GM21381 (cell line): Measurements from ENCODE around the gene MAP2K7.
"Not testable (repeated sequence)": the region's sequence is repeated elsewhere in the genome, so short reads cannot be mapped to it uniquely, and the experiment has no call there.

Experiments used
- ATAC-seq: cut with Tn5 transposase; IDR thresholded peaks from one replicate; pipeline ENCODE4 v1.9.1; 2021; ENCODE audit warnings: mild to moderate bottlenecking, moderate library complexity; ENCODE audit not compliant: unreplicated experiment

The MAP2K7 gene

DNA sequence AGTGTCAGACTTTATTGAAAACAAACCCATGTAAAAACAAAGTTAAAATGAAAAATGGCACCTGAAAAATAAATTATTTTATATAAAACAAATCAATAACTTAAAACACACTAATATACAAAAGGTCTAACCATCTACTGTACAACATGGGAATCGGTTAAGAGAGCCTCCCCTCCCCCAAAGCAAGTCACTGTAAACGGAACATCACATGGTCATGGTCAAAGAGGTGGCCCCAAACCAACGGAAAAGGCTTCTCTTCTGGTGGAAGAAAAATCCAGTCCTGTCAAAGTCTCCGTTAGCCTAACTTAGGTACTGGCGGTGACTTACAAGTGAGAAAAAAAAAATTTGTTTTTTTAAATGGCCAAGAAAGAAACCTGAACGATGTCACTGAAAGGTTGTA lies 55.5 kb downstream of the MAP2K7 start:
- no peak for ATAC-seq

DNA sequence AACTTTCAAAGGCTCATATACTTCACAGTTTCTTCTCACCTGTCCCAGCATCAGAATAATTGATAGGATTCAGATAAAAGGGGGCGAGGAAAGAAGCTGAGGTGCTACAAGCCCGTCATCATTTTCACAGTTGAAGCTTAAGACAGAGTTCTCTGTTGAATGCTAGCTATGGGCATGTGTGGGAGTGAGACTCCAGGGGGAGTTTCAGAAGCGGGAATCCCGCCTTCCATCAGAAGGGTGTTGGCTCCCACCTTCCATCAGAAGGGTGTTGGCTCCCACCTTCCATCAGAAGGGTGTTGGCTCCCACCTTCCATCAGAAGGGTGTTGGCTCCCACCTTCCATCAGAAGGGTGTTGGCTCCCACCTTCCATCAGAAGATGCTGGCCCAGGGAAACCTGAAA lies 57.4 kb downstream of the MAP2K7 start:
- not testable (repeated sequence) for ATAC-seq

DNA sequence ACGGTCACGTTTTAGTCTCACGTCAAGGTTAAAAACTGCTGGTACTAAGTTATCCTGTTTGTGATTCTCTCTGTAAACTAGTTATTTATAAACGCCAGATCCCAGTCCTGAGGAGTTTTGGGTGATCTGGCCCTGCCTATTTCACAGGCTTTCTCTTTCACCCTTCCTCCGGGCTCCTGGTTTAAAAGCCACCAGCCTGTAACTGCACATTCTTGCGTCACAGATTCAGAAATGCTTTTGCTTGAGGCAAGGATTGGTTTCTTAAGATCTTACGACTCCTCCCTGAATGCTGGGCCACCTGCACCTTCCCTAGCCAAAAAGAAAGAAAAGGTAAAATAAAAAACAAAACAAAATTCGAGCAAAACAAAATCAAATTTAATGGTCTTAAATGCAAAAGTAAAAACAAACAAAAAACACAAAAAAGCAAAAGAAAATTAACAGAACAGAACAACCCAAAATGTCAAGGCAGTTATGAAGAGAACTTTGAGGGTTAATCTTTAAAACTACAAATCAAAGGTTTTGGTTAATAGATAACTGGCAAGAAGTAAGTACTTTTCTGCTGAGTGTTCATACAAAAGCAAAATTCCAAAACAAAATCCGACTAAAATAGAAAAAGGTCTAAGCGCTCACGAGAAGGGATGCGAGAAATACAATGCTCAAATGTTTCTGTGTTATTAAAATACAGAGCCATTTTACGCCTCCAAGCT lies 58.4 kb downstream of the MAP2K7 start:
- no peak for ATAC-seq

DNA sequence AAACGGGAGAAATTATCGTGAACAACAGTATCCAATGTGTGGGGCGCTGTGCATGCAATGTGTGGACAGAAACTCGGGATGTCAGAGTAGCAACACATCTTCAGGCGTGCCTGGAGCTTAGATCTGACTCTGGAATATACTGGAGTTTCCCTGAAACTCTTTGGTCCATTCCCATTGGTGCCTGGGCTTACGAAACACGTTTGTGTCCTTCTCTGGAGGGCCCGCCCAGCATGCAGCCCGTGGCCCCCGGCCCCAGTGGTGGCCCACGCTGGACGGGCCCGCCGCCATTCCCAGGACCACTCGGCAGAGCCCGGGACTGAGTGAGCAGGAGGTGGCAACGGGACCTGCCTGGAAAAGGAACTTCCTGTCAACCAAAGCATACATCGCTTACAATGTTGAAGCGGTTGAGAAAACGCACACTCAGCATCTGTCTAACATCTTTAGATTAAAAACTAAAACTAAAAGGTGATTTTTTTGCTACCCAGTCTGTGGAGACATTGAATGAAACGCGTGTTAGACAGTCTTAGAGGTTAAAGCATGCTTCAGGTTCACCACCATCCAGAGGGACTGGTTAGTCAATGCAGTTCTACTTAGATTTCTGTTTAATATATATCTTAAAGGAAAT lies 59.1 kb downstream of the MAP2K7 start:
- no peak for ATAC-seq

DNA sequence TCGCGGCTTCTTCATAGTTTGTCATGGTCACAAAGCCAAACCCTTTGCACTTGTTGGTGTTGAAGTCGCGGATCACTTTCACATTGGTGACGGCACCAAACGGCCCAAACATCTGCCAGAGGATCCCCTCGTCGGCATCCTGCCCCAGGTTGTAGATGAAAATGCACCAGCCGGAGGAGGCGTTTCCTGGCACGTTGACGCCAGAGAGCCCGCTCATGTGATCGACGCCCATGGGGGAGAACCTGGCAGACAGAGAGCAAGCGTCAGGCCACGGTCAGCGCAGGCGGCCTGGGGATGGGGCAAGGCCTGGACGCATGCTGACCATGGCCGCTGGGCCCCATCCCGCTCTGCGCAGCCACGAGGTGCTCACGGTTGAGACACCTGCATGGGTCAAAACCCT lies 59.9 kb downstream of the MAP2K7 start:
- no peak for ATAC-seq
